HEK293T (cell line): ENCODE data around the gene USP31.

Experiments used
- CTCF ChIA-PET: fragments of 350-600 bp; formaldehyde crosslinking; extraction: SDS; loops from one replicate; lab custom pipeline; 2021; ENCODE audit warnings: antibody characterized with exemption, inconsistent platforms; lab: Yijun Ruan, JAX
- POLR2A ChIA-PET: fragments of 350-600 bp; formaldehyde crosslinking; extraction: SDS; loops from one replicate; lab custom pipeline; 2020; ENCODE audit warnings: antibody characterized with exemption, inconsistent platforms; lab: Yijun Ruan, JAX
- DNase-seq: peaks from one replicate; pipeline ENCODE4 v3.0.0; 2012; ENCODE audit warnings: mixed read lengths; ENCODE audit errors: extremely low spot score
- ARNT ChIP-seq: fragments of 450-650 bp; IDR thresholded peaks from 2 replicates; pipeline ENCODE4 v1.6.1; 2017; ENCODE audit warnings: mild to moderate bottlenecking
- BHLHE40 ChIP-seq: fragments of 450-650 bp; IDR thresholded peaks from 2 replicates; pipeline ENCODE4 v1.6.1; 2016; ENCODE audit warnings: mild to moderate bottlenecking, moderate library complexity, borderline replicate concordance
- CTBP1 ChIP-seq: fragments of 450-650 bp; IDR thresholded peaks from 2 replicates; pipeline ENCODE4 v1.6.1; 2016; ENCODE audit warnings: borderline replicate concordance
- ELF4 ChIP-seq: fragments of 450-650 bp; IDR thresholded peaks from 2 replicates; pipeline ENCODE4 v1.6.1; 2017; ENCODE audit warnings: antibody characterized with exemption
- FOXA1 ChIP-seq: fragments of 450-650 bp; IDR thresholded peaks from 2 replicates; pipeline ENCODE4 v1.6.1; 2016; ENCODE audit warnings: mild to moderate bottlenecking
- FOXK2 ChIP-seq: fragments of 450-650 bp; IDR thresholded peaks from 2 replicates; pipeline ENCODE4 v1.6.1; 2016; ENCODE audit warnings: mild to moderate bottlenecking
- FOXM1 ChIP-seq: fragments of 450-650 bp; IDR thresholded peaks from 2 replicates; pipeline ENCODE4 v1.6.1; 2017; ENCODE audit warnings: mild to moderate bottlenecking, borderline replicate concordance
- HDGF ChIP-seq: fragments of 450-650 bp; IDR thresholded peaks from 2 replicates; pipeline ENCODE4 v1.6.1; 2017; ENCODE audit warnings: antibody characterized with exemption, borderline replicate concordance
- L3MBTL2 ChIP-seq: fragments of 450-650 bp; conservative IDR thresholded peaks from 2 replicates; pipeline ENCODE4 v1.6.1; 2016; ENCODE audit warnings: mild to moderate bottlenecking
- LEF1 ChIP-seq: fragments of 450-650 bp; IDR thresholded peaks from 2 replicates; pipeline ENCODE4 v1.6.1; 2017; ENCODE audit warnings: mild to moderate bottlenecking, borderline replicate concordance
- NFRKB ChIP-seq: fragments of 450-650 bp; IDR thresholded peaks from 2 replicates; pipeline ENCODE4 v1.6.1; 2016; ENCODE audit warnings: mild to moderate bottlenecking, moderate library complexity
- SP1 ChIP-seq: fragments of 450-650 bp; IDR thresholded peaks from 2 replicates; pipeline ENCODE4 v1.6.1; 2017
- SUZ12 ChIP-seq: fragments of 450-650 bp; IDR thresholded peaks from 2 replicates; pipeline ENCODE4 v1.6.1; 2016; ENCODE audit warnings: mild to moderate bottlenecking
- TARDBP ChIP-seq: fragments of 450-650 bp; IDR thresholded peaks from 2 replicates; pipeline ENCODE4 v1.6.1; 2016
- ZNF384 ChIP-seq: fragments of 450-650 bp; IDR thresholded peaks from 2 replicates; pipeline ENCODE4 v1.6.1; 2016
- TF ChIP-seq, protein P1 (sequence below): fragments of 450-650 bp; IDR thresholded peaks from 2 replicates; pipeline ENCODE4 v1.6.1; 2016

USP31 gene

DNA sequence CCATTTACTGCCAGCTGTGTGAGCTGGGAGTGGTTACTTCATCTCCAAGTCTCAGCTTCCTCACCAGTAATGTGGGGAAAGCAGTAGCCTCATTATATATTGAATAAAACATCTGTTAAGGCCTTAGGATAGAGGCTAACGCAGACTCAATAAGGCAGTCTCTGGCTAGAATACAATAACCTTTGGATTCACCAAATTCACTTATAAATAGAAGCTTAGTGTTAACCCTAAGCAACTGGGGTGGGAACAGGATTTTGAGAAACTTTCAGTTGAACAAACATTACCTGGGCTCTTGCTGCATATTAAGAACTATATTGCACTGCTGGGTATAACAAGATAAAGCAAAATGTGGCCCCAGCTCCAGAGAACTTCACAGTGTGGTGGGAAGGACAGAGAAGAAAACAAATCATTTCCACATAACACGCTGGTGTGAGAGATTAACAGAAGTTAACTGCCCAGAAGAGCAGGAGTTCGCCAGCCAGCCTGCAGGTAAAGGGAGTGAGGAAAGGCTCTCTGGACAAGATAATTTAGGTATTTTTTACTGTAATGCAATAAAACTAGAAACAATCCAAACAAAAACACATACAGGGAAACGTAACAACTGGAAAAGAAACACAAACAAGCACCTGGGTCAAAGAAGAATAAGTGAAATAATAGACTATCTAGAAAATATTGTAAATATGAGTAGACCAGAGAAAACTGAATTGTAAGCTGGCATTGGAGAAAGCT, 57.0 kb downstream of the USP31 start:
- CTCF ChIA-PET, result no interaction called here
- no peak for TF ChIP-seq SUZ12
- no peak for TF ChIP-seq ARNT
- TF ChIP-seq FOXA1, result no peak
- no peak for TF ChIP-seq FOXM1
- TF ChIP-seq NFRKB, result no peak
- no peak for TF ChIP-seq ZNF384
- no peak for TF ChIP-seq ELF4
- TF ChIP-seq BHLHE40, result no peak
- TF ChIP-seq SP1, result no peak
- TF ChIP-seq LEF1, result no peak
- TF ChIP-seq, protein P1, sequence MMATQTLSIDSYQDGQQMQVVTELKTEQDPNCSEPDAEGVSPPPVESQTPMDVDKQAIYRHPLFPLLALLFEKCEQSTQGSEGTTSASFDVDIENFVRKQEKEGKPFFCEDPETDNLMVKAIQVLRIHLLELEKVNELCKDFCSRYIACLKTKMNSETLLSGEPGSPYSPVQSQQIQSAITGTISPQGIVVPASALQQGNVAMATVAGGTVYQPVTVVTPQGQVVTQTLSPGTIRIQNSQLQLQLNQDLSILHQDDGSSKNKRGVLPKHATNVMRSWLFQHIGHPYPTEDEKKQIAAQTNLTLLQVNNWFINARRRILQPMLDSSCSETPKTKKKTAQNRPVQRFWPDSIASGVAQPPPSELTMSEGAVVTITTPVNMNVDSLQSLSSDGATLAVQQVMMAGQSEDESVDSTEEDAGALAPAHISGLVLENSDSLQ, result no peak
- TF ChIP-seq L3MBTL2, result no peak
- no peak for TF ChIP-seq HDGF
- no peak for DNase-seq
- POLR2A ChIA-PET, result no interaction called here

DNA sequence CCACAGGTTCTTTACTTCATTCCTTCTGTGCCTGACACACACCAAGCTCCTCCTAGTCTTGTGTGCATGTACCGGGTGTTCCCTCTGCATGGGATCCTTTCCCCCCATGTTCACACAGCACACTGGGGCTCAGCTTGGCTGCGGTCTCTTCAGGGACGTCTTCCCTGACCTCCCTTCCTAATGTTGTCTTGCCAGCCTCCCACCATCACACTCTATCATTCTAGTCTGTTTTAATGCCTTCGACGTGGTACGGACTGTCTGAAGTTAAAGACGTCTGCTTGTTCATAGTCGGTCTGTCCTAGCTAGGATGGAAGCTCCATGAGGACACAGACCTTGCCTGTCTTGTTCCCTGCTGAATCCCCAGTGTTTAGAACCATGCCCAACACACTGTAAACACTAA, 60.1 kb downstream of the USP31 start:
- ChIA-PET CTCF (no interaction called here), POLR2A (no interaction called here)
- TF ChIP-seq BHLHE40, result no peak
- TF ChIP-seq SP1, result no peak
- TF ChIP-seq LEF1, result no peak
- TF ChIP-seq ARNT, result no peak
- no peak for TF ChIP-seq FOXK2
- TF ChIP-seq TARDBP, result no peak
- TF ChIP-seq HDGF, result no peak
- TF ChIP-seq ZNF384, result no peak
- no peak for DNase-seq

DNA sequence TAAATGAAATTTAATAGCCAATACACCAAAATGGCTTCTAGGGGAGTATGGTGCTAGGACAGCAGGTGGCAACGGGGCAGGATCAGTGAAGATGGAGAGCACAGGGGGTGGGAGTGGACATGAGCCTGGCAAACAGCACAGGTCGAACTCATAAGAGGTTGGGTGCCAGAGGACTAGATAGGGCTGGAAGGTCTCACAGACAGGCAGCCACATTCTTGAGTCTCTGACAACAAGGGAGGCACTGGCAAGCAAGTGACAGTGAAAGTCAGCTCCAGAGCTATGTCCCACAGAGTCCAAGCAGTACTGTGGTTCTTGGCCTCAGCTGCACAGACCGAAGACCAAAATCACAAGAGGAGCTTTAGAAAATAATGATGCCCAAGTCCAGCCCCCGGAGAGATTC, 61.2 kb downstream of the USP31 start:
- DNase-seq, result no peak
- ChIA-PET CTCF (no interaction called here), POLR2A (no interaction called here)
- TF ChIP-seq TARDBP, result no peak
- TF ChIP-seq, protein P1, result no peak

DNA sequence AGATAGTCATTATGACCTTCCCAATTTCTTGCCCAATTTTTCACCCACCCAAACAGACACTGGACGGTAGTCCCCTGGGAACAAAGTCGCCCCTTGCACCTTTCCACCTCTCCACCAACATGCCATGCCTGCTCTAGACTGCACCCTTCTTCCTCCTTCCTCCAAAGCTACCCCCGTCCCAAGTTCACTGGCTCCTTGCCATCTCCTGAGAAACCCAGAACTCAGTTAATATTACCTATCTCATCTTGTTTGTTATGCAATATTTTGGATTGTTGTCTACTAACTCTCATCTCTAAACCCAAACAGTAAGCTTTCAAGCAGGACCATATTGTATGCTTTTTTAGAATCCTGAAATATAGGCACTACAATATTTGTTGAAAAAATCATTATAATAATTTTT, 63.3 kb downstream of the USP31 start:
- CTCF ChIA-PET, result no interaction called here
- POLR2A ChIA-PET, result no interaction called here
- TF ChIP-seq FOXK2 (no peak), NFRKB (no peak), ARNT (no peak)

DNA sequence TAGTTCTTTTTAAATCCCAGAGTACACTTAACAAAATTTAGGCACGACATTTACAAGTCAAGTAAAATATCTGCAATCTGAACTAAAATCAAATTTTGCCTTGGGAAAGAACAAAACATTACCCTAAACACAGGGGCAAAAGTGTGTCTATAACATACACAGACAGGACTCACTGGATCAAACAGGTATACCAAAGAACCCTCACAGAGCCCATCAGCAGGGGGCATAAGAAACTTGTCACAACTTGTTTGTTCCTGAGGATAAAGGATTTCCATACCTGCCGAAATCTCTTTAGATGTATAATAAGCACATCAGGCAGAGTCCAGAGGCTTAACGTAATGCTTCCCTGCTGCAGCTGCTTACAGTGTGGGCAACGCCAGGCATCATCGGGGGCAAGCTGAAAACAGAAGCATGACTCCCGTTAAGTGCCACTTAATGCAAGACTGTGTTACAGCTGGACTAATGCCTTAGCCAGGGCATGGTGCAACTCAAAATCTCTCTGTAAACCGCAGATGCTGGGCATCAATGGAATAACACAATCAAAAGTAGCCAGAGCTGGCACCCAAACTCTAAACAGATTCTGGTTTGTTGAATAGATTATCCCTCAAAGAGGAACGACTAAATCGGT, 67.0 kb downstream of the USP31 start:
- CTCF ChIA-PET, result no interaction called here
- TF ChIP-seq FOXK2, result no peak
- TF ChIP-seq ELF4, result no peak
- TF ChIP-seq SP1, result no peak
- TF ChIP-seq ARNT, result no peak
- no peak for TF ChIP-seq FOXA1
- no peak for TF ChIP-seq NFRKB
- TF ChIP-seq BHLHE40, result no peak
- no peak for TF ChIP-seq HDGF
- no peak for TF ChIP-seq L3MBTL2
- no peak for TF ChIP-seq SUZ12
- no peak for TF ChIP-seq LEF1
- no peak for TF ChIP-seq CTBP1
- no peak for TF ChIP-seq TARDBP
- TF ChIP-seq, protein P1, result no peak
- no peak for TF ChIP-seq FOXM1
- no peak for TF ChIP-seq ZNF384
- POLR2A ChIA-PET, result no interaction called here
- DNase-seq, result no peak

More for the DNA sequence above, 63.3 kb downstream of the USP31 start:
- no peak for DNase-seq

DNA sequence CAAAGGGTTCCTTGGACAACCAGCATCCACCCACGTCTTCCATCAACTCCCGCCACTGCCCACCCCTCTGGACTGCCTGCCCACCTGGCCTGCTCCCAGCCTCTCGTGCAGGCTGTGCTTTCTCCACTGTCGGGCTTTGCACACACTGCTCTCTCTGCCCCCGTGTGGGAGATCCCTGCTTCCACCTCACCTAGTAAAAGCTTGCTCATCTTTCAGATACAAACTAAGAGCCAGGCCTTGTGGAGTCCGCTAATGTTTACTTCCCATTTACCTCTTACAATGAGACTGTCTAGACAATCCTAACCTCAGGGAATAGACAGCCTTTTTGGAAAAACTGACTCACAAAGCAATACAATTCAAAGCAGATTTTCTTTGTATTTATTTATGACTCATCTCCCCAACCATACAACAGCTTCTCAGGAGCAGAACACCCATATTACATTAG, 67.6 kb downstream of the USP31 start:
- CTCF ChIA-PET, result no interaction called here
- POLR2A ChIA-PET, result no interaction called here
- DNase-seq, result no peak
- TF ChIP-seq BHLHE40, result no peak
- TF ChIP-seq ARNT, result no peak
- TF ChIP-seq ELF4, result no peak

DNA sequence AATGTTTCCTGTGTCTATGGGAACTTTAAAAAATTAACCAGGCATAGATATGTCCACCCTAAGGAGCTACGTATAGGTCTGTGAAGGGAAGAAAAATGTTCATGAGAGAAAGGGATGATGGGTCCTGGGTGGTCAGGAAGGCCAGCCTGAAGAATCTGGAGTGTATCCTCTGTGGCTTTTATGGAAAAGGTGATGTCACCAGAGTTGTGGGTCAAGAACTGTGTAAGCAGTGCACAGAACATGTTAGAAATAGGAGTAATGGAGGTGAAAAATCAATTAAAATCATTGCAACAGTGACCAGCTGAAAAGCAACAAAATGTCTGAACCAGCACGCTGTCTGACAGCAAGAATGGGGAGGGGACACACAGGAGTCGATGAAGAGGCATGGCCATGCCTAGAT, 68.5 kb downstream of the USP31 start:
- CTCF ChIA-PET, result no interaction called here

More for the DNA sequence above, 68.5 kb downstream of the USP31 start:
- POLR2A ChIA-PET, result no interaction called here
- DNase-seq, result no peak
- no peak for TF ChIP-seq ARNT
- TF ChIP-seq L3MBTL2, result no peak
- TF ChIP-seq NFRKB, result no peak
- no peak for TF ChIP-seq HDGF
